ENCODE measurements around the gene CCR5. TPM values are rescaled to one million over a fixed set of nuclear protein-coding genes. Genes with fewer than 3 reads are reported as not detected.

The CCR5 gene
- total and polyA plus RNA-seq, 9 of the 15 experiments (the other 6 are each of a cell fraction or from before 2014, with no cell fraction given) = not detected

DNA sequence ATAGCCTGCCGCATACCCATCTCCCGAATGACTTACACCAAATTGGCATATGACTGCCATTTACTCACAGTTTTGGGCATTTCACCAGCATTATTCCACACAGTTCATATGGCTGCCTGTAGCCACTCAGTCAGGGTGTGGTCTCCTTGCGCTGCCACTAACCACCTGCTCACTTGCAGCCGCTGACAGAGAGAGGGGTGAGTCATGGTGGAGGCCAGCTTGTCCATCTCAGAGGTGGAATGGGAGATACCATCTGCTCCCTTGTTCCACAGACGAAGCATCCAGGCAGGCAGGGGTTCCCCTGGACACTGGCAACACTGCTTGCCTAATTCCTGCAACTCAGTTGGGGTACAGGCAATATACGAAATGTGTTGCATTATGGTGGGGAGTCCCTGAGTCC is 51.9 kb downstream of the CCR5 start (continued):
- TF ChIP-seq EP400 (IDR thresholded peaks at IDR 0.05) (no peak), HEY1 (CRISPR knock-in tag; IDR thresholded peaks at IDR 0.05; ENCODE audit: borderline replicate concordance) (no peak), GATAD2A (IDR thresholded peaks at IDR 0.05) (no peak), MXI1 (IDR thresholded peaks at IDR 0.05; ENCODE audit: low read depth, low read length) (no peak), FOXJ2 (tag; IDR thresholded peaks at IDR 0.05) (no peak), SMC3 (conservative IDR thresholded peaks at IDR 0.05; ENCODE audit: insufficient read depth, low read depth, low read length) (no peak), HDAC1 (IDR thresholded peaks at IDR 0.05) (no peak), JUN (IDR thresholded peaks at IDR 0.05; ENCODE audit: borderline replicate concordance, low read depth, low read length) (peak; percentile 96), JUN (CRISPR knock-in tag; IDR thresholded peaks at IDR 0.05; ENCODE audit: borderline replicate concordance) (no peak), ZKSCAN8 (CRISPR knock-in tag; IDR thresholded peaks at IDR 0.05) (no peak), FOS (IDR thresholded peaks at IDR 0.05; ENCODE audit: extremely low read depth, insufficient read length) (peak; percentile 21), ZEB2 (IDR thresholded peaks at IDR 0.05) (peak; percentile 67), ZNF347 (CRISPR knock-in tag; IDR thresholded peaks at IDR 0.05; ENCODE audit: low read depth) (no peak), CBFA2T3 (IDR thresholded peaks at IDR 0.05) (peak; percentile 50), GATA2 (CRISPR knock-in tag; IDR thresholded peaks at IDR 0.05) (peak; percentile 39; the same call in 1 of the 2 replicates), SREBF1 (IDR thresholded peaks at IDR 0.05; ENCODE audit: borderline replicate concordance, low read depth, low read length) (no peak)
- TF ChIP-seq, protein P1, sequence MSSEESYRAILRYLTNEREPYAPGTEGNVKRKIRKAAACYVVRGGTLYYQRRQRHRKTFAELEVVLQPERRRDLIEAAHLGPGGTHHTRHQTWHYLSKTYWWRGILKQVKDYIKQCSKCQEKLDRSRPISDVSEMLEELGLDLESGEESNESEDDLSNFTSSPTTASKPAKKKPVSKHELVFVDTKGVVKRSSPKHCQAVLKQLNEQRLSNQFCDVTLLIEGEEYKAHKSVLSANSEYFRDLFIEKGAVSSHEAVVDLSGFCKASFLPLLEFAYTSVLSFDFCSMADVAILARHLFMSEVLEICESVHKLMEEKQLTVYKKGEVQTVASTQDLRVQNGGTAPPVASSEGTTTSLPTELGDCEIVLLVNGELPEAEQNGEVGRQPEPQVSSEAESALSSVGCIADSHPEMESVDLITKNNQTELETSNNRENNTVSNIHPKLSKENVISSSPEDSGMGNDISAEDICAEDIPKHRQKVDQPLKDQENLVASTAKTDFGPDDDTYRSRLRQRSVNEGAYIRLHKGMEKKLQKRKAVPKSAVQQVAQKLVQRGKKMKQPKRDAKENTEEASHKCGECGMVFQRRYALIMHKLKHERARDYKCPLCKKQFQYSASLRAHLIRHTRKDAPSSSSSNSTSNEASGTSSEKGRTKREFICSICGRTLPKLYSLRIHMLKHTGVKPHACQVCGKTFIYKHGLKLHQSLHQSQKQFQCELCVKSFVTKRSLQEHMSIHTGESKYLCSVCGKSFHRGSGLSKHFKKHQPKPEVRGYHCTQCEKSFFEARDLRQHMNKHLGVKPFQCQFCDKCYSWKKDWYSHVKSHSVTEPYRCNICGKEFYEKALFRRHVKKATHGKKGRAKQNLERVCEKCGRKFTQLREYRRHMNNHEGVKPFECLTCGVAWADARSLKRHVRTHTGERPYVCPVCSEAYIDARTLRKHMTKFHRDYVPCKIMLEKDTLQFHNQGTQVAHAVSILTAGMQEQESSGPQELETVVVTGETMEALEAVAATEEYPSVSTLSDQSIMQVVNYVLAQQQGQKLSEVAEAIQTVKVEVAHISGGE (CRISPR knock-in tag; IDR thresholded peaks at IDR 0.05) = no peak

All from K562 (cell line).